GM23338 (cell line): ENCODE measurements around the gene UMODL1.

Experiments used
- CREB1 ChIP-seq: fragments of 250-450 bp; sonication (Bioruptor Pico); IDR thresholded peaks from 2 replicates; pipeline ENCODE4 v1.5.0; 2020; ENCODE audit warnings: low read depth, mild to moderate bottlenecking, moderate library complexity
- ETS1 ChIP-seq: IDR thresholded peaks from 2 replicates; pipeline ENCODE4 v1.6.1; 2016; ENCODE audit warnings: antibody characterized with exemption
- EZH2 ChIP-seq: fragments of 200-600 bp; sonication (generic); IDR thresholded peaks from one replicate; pipeline ENCODE4 v1.8.0; 2017; ENCODE audit warnings: antibody characterized with exemption, mild to moderate bottlenecking, low read depth; ENCODE audit not compliant: unreplicated experiment
- EZH2phosphoT487 ChIP-seq: fragments of 200-600 bp; sonication (generic); IDR thresholded peaks from one replicate; pipeline ENCODE4 v1.8.1; 2018; ENCODE audit warnings: antibody characterized with exemption; ENCODE audit not compliant: unreplicated experiment
- JUNB ChIP-seq: IDR thresholded peaks from one replicate; pipeline ENCODE4 v1.6.1; 2016; ENCODE audit warnings: antibody characterized with exemption; ENCODE audit not compliant: unreplicated experiment
- NANOG ChIP-seq: IDR thresholded peaks from 2 replicates; pipeline ENCODE4 v1.6.1; 2016; ENCODE audit warnings: antibody characterized with exemption, borderline replicate concordance
- POLR2AphosphoS5 ChIP-seq: IDR thresholded peaks from 2 replicates; pipeline ENCODE4 v1.6.1; 2016; ENCODE audit warnings: antibody characterized with exemption, low read depth
- REST ChIP-seq: IDR thresholded peaks from one replicate; pipeline ENCODE4 v1.6.1; 2018; ENCODE audit warnings: antibody characterized with exemption; ENCODE audit not compliant: unreplicated experiment
- STAT1 ChIP-seq: IDR thresholded peaks from one replicate; pipeline ENCODE4 v1.6.1; 2016; ENCODE audit warnings: antibody characterized with exemption; ENCODE audit not compliant: unreplicated experiment
- ZNF331 ChIP-seq: fragments of 250-450 bp; sonication (Bioruptor Pico); IDR thresholded peaks from 2 replicates; pipeline ENCODE4 v1.5.0; 2020; ENCODE audit warnings: low read depth, mild to moderate bottlenecking, moderate library complexity
- ZNF462 ChIP-seq: fragments of 250-450 bp; sonication (Bioruptor Pico); IDR thresholded peaks from 2 replicates; pipeline ENCODE4 v1.5.0; 2020; ENCODE audit warnings: mild to moderate bottlenecking, moderate library complexity
- TF ChIP-seq, protein P1 (sequence below), 2 experiments: fragments of 200-600 bp in 1 of 2; sonication (generic) in 1 of 2; conservative IDR thresholded peaks; 2 replicates each; pipeline versions ENCODE4 v1.5.1 to v1.6.1; 2016 to 2017; ENCODE audit warnings: antibody characterized with exemption in 2 of 2, low read depth in 2 of 2, mild to moderate bottlenecking in 2 of 2, moderate library complexity in 1 of 2

GRCh38 chr21:42031816-42032215 is 39.3 kb upstream of the UMODL1 start:
- TF ChIP-seq, protein P1, sequence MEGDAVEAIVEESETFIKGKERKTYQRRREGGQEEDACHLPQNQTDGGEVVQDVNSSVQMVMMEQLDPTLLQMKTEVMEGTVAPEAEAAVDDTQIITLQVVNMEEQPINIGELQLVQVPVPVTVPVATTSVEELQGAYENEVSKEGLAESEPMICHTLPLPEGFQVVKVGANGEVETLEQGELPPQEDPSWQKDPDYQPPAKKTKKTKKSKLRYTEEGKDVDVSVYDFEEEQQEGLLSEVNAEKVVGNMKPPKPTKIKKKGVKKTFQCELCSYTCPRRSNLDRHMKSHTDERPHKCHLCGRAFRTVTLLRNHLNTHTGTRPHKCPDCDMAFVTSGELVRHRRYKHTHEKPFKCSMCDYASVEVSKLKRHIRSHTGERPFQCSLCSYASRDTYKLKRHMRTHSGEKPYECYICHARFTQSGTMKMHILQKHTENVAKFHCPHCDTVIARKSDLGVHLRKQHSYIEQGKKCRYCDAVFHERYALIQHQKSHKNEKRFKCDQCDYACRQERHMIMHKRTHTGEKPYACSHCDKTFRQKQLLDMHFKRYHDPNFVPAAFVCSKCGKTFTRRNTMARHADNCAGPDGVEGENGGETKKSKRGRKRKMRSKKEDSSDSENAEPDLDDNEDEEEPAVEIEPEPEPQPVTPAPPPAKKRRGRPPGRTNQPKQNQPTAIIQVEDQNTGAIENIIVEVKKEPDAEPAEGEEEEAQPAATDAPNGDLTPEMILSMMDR (conservative IDR thresholded peaks at IDR 0.05; ENCODE audit: low read depth in 2 of 2), result no peak
- TF ChIP-seq EZH2 (no peak), POLR2AphosphoS5 (no peak), REST (no peak), EZH2phosphoT487 (no peak), NANOG (no peak), JUNB (no peak), ZNF462 (no peak), ZNF331 (no peak), CREB1 (CRISPR knock-in tag) (no peak), ETS1 (no peak), STAT1 (no peak)
